HG02571 (cell line): ENCODE data around the gene NTSR1.

Source experiments
- ATAC-seq: cut with Tn5 transposase; IDR thresholded peaks from one replicate; pipeline ENCODE4 v1.9.1; 2021; ENCODE audit warnings: mild to moderate bottlenecking, moderate library complexity; ENCODE audit not compliant: unreplicated experiment

The NTSR1 gene

GRCh38 chr20:62706857-62707256 is 1.8 kb upstream of the NTSR1 start:
- ATAC-seq = no peak

- no peak for ATAC-seq
These were observed 1.2 kb upstream of the NTSR1 start for GRCh38 chr20:62707276-62707920.

DNA sequence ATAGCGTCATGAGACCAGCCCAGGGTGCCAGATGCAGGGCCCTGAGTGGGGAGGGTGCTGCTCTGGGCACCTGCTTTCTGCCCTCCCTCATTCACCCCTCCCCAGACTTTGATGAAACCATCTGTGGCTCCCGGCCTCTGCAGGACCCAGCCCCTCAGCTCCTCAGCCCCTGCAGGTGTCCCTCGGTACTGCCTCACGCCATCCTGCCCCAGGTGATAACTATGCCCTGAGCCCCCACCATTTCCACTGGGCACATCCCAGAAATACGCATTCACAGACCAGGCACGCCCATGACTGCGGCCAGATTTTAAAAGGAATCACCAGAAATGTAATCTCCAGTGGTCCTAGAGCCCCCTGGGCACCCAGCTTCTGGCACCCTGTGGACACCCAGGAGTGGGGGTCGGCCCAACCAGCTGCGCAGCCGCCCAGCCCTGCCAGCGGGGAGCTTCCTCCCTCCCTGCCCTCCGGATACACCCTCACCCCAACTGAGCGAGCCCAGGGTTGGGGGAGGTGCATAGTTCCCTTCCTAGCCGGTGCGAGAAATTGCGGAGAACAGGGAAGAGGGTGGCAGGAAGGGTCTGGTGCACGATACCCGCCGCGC is 615 bp upstream of the NTSR1 start:
- no peak for ATAC-seq

GRCh38 chr20:62709537-62709905 is 885 bp downstream of the NTSR1 start:
- ATAC-seq = no peak

DNA sequence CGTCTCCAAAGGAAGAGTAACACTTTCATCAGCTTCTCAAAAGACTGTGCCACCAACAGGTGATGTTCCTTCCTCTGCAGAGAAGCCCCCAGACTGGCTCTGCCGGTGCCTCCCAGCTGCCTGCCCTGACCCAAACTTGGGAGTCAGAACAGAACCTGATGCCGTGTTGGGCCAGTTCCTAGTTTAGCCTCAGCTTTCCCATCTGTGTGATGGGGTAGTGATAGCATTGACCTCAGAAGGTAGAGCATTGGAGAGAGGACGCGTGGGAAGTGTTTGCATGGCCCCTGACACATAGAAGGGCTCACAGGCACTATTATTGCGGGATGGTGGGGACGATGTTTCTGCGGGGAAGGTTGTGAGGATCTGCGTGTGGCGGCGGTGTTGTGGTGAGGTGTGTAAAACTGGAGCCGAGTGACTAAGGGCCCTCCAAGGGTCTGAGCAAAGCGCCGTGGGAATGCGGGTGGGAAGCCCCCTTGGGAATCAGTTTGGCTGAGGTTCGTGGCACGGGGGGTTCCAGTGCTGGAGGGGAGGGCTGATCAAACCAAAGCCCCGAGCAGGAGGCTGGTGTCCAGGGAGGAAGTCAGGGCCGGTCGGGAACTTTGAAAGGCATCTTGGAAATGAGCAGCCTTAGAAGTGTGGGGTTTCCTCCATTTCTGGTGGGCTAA is 1.7 kb downstream of the NTSR1 start:
- no peak for ATAC-seq

DNA sequence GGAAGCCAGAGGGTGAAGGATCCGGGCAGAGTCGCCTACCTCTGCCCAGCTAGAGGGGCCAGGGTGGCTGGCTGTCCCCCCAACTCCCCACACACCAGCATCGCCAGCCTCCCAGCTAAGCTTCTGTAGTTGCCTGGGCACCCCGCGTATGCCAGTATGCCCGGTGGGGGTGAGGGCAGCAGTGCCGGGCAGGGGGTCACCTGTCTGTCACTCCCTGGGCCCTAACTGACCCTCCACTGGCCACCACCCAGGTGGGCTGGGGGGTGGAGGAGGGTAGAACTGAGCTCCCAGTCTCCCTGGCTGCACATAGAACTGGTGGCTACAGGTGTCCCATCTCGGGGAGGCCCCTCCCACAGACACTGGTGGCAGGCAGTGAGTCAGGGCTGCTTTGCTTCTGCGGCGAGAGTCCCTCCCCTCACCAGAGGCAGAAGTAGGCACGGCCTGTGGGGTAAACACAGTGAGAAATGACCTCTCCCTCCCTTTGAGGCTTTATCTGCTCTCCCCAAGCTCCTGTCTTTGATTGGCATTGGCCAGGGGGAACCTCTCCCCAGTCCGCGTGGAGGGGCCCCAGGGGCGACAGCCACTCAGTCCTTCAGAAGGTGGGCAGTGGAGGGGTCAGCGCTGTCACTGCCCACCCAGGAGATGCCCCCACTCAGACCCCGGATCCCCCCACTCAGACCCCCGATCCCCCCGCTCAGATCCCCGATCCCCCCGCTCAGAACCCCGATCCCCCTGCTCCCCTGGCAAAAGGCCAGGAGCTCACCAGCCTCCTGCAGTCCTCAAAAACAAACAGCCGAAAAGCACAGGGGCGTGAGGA is 2.5 kb downstream of the NTSR1 start:
- no peak for ATAC-seq

DNA sequence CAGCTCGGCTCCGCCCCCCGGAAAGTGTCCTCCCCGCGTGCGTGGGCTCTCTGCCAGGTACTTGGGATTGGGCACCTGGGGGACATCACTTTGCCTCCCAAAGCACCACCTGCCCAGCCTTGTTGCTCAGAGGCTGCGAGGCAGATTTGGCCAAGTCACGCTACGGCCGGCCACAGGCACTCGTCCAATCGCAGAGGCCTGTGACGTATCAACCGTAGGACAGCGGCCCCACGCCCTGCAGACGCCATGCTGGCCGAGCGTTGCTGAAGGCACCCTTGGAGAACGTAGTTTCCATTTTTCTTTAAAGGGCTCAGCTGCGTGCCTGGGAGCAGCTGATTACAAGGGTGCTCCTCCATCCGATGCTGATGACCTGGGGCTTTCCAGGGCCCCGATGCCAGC is 3.1 kb downstream of the NTSR1 start:
- ATAC-seq = no peak

DNA sequence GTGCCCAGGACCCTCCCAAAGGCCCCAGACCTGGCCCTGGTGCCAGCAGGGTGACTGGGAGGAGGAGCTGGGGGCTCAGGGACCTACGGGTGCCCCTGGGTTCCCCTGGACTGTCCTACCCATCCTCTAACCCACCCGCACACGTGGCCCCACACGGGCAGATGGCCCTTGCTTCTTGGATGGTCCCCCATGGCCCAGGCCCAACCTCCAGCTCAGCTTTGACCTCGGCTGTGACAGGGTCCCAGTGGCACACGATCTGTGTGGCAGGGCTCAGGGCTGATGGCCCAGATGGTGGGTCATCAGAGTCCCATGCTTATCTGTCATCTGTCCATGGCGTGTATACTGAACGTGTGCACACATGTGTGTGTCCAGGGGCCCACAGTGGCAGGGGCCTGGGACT is 4.0 kb downstream of the NTSR1 start:
- ATAC-seq = no peak

DNA sequence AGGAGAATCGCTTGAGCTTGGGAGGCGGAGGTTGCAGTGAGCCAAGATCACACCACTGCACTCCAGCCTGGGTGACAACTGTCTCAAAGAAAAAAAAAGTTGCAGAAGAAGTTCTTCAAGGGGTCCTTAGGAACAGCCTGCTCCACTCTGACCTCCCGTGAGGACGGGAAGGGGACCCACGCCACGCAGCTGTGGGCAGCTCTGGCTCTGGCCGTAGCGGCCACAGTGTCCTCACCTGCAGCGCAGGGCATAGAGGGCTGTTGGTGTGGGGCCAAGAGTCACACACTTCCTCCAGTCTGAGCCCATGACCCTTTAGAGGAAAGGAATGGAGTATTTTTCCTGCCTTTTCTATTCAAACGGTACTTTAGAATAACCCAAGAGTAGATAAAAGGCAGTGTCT is 5.4 kb downstream of the NTSR1 start:
- ATAC-seq = no peak

- ATAC-seq = no peak
These were observed 6.2 kb downstream of the NTSR1 start for GRCh38 chr20:62714799-62715198.

- ATAC-seq = no peak
These were observed 6.6 kb downstream of the NTSR1 start for GRCh38 chr20:62715201-62715600.

- no peak for ATAC-seq
These were observed 7.7 kb downstream of the NTSR1 start for GRCh38 chr20:62716198-62716940.

DNA sequence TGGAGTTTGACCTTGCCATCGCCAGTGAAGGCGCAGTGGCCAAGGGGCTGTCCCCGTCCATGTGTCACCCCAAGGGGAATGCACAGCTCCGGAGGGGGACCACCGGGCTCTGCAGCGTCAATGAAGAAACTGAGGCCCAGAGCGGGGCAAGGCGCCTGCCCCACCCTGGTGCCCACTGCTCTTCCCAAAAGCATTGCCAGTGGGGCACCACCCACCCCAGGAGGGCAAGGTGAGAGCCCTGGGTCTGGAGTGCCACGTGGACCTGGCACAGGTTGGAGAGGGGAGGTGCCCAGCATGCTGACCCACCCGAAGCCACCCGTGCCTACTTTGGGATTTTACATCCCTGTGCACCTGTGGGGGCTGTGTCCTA is 8.3 kb downstream of the NTSR1 start:
- no peak for ATAC-seq

- no peak for ATAC-seq
These were observed 9.3 kb downstream of the NTSR1 start for GRCh38 chr20:62717933-62718332.

- ATAC-seq = no peak
These were observed 9.9 kb downstream of the NTSR1 start for GRCh38 chr20:62718546-62718945.

GRCh38 chr20:62719250-62719935 is 10.8 kb downstream of the NTSR1 start:
- ATAC-seq = no peak

DNA sequence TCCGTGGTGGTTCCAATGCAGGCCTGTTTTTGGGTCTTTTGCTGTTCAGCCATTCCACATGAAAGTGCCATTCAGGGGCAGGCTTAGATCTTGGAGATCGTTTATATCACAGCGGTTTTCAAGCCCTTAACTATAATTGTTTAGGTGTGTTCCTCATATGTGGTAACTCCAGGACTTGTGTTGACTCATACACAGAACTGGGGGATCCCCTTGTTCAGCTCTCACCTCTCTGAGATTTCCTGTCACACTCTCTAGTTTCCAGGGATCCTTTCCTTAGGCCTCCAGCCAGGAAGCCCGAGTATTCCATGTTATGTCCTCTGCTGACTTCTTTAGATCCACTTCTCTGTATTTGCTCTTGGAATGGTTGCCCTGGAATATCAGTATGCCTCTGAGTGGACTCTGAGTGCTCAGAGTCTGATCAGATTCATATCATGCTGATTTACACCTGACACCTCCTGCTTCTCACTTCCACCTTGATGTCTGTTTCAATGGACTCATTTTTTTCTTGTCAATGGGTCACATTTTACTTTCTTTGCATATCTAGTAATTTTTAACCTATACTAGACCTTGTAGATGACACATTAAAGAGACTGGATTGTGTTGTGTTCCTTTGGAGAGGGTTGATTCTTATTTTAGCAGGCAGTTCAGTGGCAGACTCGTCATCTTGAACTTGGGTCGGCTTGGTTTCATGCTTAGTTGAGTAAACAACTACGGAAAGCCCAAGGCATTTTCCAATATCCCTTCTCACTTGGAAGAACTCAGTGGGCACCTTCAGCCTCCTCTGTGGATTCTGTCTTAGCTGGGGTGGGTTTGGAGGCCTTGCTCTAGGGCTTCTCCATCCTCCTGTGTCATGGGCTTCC is 13.1 kb downstream of the NTSR1 start:
- no peak for ATAC-seq

DNA sequence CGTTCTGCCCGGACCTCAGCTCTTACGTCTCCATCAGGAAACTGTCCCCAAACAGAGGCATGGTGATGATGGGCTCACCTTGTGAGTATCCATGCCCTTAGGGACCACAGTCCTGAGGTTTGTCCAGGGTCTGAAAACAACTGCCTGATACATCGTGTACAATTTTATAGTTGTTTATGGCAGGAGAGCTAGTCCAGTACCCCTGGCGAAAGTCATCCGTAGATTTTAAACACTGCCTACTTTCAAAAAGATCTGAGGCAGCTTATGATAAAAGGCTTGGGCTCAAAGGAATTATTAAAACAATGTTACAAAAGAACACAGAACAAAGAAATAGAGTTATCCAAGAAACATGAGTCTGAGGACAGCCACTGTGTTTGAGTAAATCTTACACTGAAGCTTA is 14.0 kb downstream of the NTSR1 start:
- no peak for ATAC-seq

DNA sequence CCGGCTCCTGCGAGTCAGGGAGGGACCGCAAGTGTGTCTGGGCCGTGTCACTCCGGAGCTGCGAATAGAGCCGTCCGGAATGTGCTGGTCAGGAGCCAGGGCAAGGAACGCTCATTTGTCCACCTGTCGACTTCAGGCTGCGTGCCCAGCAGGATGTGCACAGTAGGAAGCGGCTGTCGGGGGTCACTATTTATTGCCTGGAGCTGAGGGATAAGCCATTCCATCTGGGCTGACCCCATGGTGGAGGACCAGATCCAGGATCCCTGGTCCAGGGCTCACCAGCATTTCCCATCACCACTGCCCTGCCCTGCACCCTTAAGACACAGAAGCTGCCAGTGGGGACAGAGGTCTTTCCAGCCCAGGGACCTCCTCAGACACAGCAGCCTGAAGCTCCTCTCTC is 14.7 kb downstream of the NTSR1 start:
- no peak for ATAC-seq
